Measurements from ENCODE around the gene SYT13.

The SYT13 gene

DNA sequence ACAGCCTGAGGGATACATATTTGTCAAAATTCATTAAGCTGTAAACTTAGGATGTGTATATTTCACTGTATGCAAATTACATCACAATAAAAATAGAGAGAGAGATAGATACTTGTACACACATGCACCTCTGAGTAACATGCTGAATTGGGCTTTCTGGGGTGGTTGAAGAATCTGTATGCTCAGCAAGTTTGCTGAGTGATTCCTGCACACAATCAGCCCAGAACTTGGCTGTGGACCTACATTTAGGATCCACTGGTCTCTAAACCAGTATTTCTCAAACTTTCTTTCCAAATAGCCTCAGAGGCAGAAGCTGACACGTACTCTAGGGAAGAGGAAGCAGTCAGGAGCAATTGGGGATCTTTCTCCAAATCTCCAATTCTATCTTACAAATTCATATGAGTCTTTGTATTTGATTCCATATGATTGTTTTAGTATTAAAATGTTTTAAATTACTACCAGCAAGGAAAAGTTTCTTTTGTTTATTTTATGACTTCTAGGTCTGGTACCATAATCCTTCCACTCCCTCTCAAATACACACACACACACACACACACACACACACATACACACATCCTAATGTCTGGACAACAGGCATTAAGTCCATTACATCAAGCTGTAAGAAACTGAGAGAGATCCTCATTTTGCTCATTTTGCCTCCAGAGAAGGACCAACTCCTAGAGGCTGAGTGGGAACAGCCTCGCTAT, 20.0 kb downstream of the SYT13 start:
- H3K4me2 ChIP-seq (ENCODE audit: low read length): no peak overlapping the region
- H3K79me1 ChIP-seq (ENCODE audit: low read length): no peaks in the 10 kb centered on the region
- H3K56ac ChIP-seq (ENCODE audit: low read length): no peak overlapping the region
- H3K36me3 ChIP-seq (ENCODE audit: control insufficient read depth, insufficient read depth, low read length): no peaks in the 10 kb centered on the region
- no peak overlapping the region for H3K4ac ChIP-seq (ENCODE audit: low read depth, low read length)
- no peaks in the 10 kb centered on the region for H3K4me1 ChIP-seq (ENCODE audit: control insufficient read depth, low read depth, low read length)
- no peak overlapping the region for H3K18ac ChIP-seq (ENCODE audit: low read length)
- H2BK5ac ChIP-seq (ENCODE audit: low read length): no peak overlapping the region
- no peak overlapping the region for H2BK15ac ChIP-seq (replicated peaks; ENCODE audit: low read depth)
- H3K27ac ChIP-seq (ENCODE audit: low read depth, low read length): no peak overlapping the region
- H3K23ac ChIP-seq (ENCODE audit: low read length): no peak overlapping the region
- no peak overlapping the region for H2AK5ac ChIP-seq (ENCODE audit: low read length)
- H3K27me3 ChIP-seq (ENCODE audit: insufficient read depth, low read length, poor library complexity): no peaks in the 10 kb centered on the region
- DNase-seq: no peak
- H3K4me3 ChIP-seq (ENCODE audit: low read length): no peak overlapping the region
- H4K8ac ChIP-seq (ENCODE audit: low read depth, low read length): no peak overlapping the region
- no peak overlapping the region for H2BK120ac ChIP-seq (ENCODE audit: low read depth, low read length)
- no peaks in the 10 kb centered on the region for H3K79me2 ChIP-seq (ENCODE audit: control insufficient read depth, insufficient read depth, low read length)
- no CpG with 5 or more reads among the region's 2 CpGs for WGBS (ENCODE audit: extremely low coverage, insufficient coverage, low lambda C conversion rate)
- no peak overlapping the region for H4K5ac ChIP-seq (ENCODE audit: low read length)
- H3K9ac ChIP-seq (ENCODE audit: low read length): no peak overlapping the region

GRCh38 chr11:45264839-45265515, 21.2 kb downstream of the SYT13 start:
- Histone ChIP-seq H3K36me3 (ENCODE audit: control insufficient read depth, insufficient read depth, low read length) (no peaks in the 10 kb centered on the region), H3K4me3 (ENCODE audit: low read length) (no peak overlapping the region), H2BK5ac (ENCODE audit: low read length) (no peak overlapping the region), H2AK5ac (ENCODE audit: low read length) (no peak overlapping the region), H4K5ac (ENCODE audit: low read length) (no peak overlapping the region), H3K56ac (ENCODE audit: low read length) (no peak overlapping the region), H3K27me3 (ENCODE audit: insufficient read depth, low read length, poor library complexity) (no peaks in the 10 kb centered on the region), H3K4ac (ENCODE audit: low read depth, low read length) (no peak overlapping the region), H3K27ac (ENCODE audit: low read depth, low read length) (no peak overlapping the region), H3K4me1 (ENCODE audit: control insufficient read depth, low read depth, low read length) (no peaks in the 10 kb centered on the region), H3K9ac (ENCODE audit: low read length) (no peak overlapping the region), H4K8ac (ENCODE audit: low read depth, low read length) (no peak overlapping the region), H2BK120ac (ENCODE audit: low read depth, low read length) (no peak overlapping the region), H3K23ac (ENCODE audit: low read length) (no peak overlapping the region), H3K79me2 (ENCODE audit: control insufficient read depth, insufficient read depth, low read length) (no peaks in the 10 kb centered on the region), H3K4me2 (ENCODE audit: low read length) (no peak overlapping the region), H3K18ac (ENCODE audit: low read length) (no peak overlapping the region), H2BK15ac (replicated peaks; ENCODE audit: low read depth) (no peak overlapping the region), H3K79me1 (ENCODE audit: low read length) (no peaks in the 10 kb centered on the region)
- WGBS (ENCODE audit: extremely low coverage, insufficient coverage, low lambda C conversion rate): no CpG with 5 or more reads among the region's 11 CpGs
- DNase-seq: no peak

- DNase-seq: no peak
- no peaks in the 10 kb centered on the region for H3K79me1 ChIP-seq (ENCODE audit: low read length)
- H3K27me3 ChIP-seq (ENCODE audit: insufficient read depth, low read length, poor library complexity): no peaks in the 10 kb centered on the region
- no peaks in the 10 kb centered on the region for H3K36me3 ChIP-seq (ENCODE audit: control insufficient read depth, insufficient read depth, low read length)
- no peak overlapping the region for H3K23ac ChIP-seq (ENCODE audit: low read length)
- H4K8ac ChIP-seq (ENCODE audit: low read depth, low read length): no peak overlapping the region
- H2AK5ac ChIP-seq (ENCODE audit: low read length): no peak overlapping the region
- no peak overlapping the region for H4K5ac ChIP-seq (ENCODE audit: low read length)
- no peak overlapping the region for H2BK5ac ChIP-seq (ENCODE audit: low read length)
- no peak overlapping the region for H3K4me3 ChIP-seq (ENCODE audit: low read length)
- no peak overlapping the region for H3K27ac ChIP-seq (ENCODE audit: low read depth, low read length)
- H3K9ac ChIP-seq (ENCODE audit: low read length): no peak overlapping the region
- no peak overlapping the region for H2BK15ac ChIP-seq (replicated peaks; ENCODE audit: low read depth)
- H3K79me2 ChIP-seq (ENCODE audit: control insufficient read depth, insufficient read depth, low read length): no peaks in the 10 kb centered on the region
- no peak overlapping the region for H3K56ac ChIP-seq (ENCODE audit: low read length)
- no CpG with 5 or more reads among the region's 3 CpGs for whole genome bisulfite sequencing (ENCODE audit: extremely low coverage, insufficient coverage, low lambda C conversion rate)
- H3K4me2 ChIP-seq (ENCODE audit: low read length): no peak overlapping the region
- no peak overlapping the region for H3K18ac ChIP-seq (ENCODE audit: low read length)
- H2BK120ac ChIP-seq (ENCODE audit: low read depth, low read length): no peak overlapping the region
- H3K4me1 ChIP-seq (ENCODE audit: control insufficient read depth, low read depth, low read length): no peaks in the 10 kb centered on the region
- no peak overlapping the region for H3K4ac ChIP-seq (ENCODE audit: low read depth, low read length)
Measured at GRCh38 chr11:45263773-45264172, 22.4 kb downstream of the SYT13 start.

GRCh38 chr11:45262900-45263299, 23.2 kb downstream of the SYT13 start:
- Histone ChIP-seq H3K27me3 (ENCODE audit: insufficient read depth, low read length, poor library complexity) (no peaks in the 10 kb centered on the region), H3K36me3 (ENCODE audit: control insufficient read depth, insufficient read depth, low read length) (no peaks in the 10 kb centered on the region), H3K4ac (ENCODE audit: low read depth, low read length) (no peak overlapping the region), H3K79me2 (ENCODE audit: control insufficient read depth, insufficient read depth, low read length) (no peaks in the 10 kb centered on the region), H2BK15ac (replicated peaks; ENCODE audit: low read depth) (no peak overlapping the region), H3K27ac (ENCODE audit: low read depth, low read length) (no peak overlapping the region), H3K18ac (ENCODE audit: low read length) (no peak overlapping the region), H3K4me1 (ENCODE audit: control insufficient read depth, low read depth, low read length) (no peaks in the 10 kb centered on the region), H3K4me3 (ENCODE audit: low read length) (no peak overlapping the region), H3K56ac (ENCODE audit: low read length) (no peak overlapping the region), H2AK5ac (ENCODE audit: low read length) (no peak overlapping the region), H3K4me2 (ENCODE audit: low read length) (no peak overlapping the region), H2BK5ac (ENCODE audit: low read length) (no peak overlapping the region), H4K5ac (ENCODE audit: low read length) (no peak overlapping the region), H3K23ac (ENCODE audit: low read length) (no peak overlapping the region), H3K79me1 (ENCODE audit: low read length) (no peaks in the 10 kb centered on the region), H4K8ac (ENCODE audit: low read depth, low read length) (no peak overlapping the region), H3K9ac (ENCODE audit: low read length) (no peak overlapping the region), H2BK120ac (ENCODE audit: low read depth, low read length) (no peak overlapping the region)
- no CpG with 5 or more reads among the region's 4 CpGs for WGBS (ENCODE audit: extremely low coverage, insufficient coverage, low lambda C conversion rate)
- no peak for DNase-seq

DNA sequence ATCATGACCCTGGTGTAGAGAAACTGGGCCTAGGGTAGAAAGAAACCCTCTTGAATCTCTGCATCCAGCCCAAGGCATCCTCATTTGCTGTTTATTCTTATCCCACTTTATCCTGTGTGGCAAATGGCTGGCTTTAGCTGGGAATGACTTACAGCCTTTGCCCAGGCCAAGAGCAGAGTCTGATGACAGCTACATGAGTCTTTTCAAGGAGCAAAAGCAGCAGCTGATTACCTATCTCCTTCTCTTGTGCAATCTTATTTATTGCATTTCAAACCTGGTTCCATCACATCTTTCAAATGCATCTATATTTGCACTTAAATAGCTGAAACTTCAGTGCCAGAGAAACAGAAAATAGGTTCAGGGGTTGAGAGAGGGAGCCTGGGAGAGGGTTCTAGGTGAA, 26.1 kb downstream of the SYT13 start:
- no peak for DNase-seq
- Histone ChIP-seq H3K9ac (ENCODE audit: low read length) (no peak overlapping the region), H2BK15ac (replicated peaks; ENCODE audit: low read depth) (no peak overlapping the region), H3K4ac (ENCODE audit: low read depth, low read length) (no peak overlapping the region), H3K4me3 (ENCODE audit: low read length) (no peak overlapping the region), H2AK5ac (ENCODE audit: low read length) (no peak overlapping the region), H3K4me2 (ENCODE audit: low read length) (no peak overlapping the region), H3K27ac (ENCODE audit: low read depth, low read length) (no peak overlapping the region), H2BK120ac (ENCODE audit: low read depth, low read length) (no peak overlapping the region), H3K56ac (ENCODE audit: low read length) (no peak overlapping the region), H3K4me1 (ENCODE audit: control insufficient read depth, low read depth, low read length) (no peaks in the 10 kb centered on the region), H3K23ac (ENCODE audit: low read length) (no peak overlapping the region), H3K79me1 (ENCODE audit: low read length) (no peaks in the 10 kb centered on the region), H3K27me3 (ENCODE audit: insufficient read depth, low read length, poor library complexity) (no peaks in the 10 kb centered on the region), H4K8ac (ENCODE audit: low read depth, low read length) (no peak overlapping the region), H3K36me3 (ENCODE audit: control insufficient read depth, insufficient read depth, low read length) (no peaks in the 10 kb centered on the region), H2BK5ac (ENCODE audit: low read length) (no peak overlapping the region), H4K5ac (ENCODE audit: low read length) (no peak overlapping the region), H3K79me2 (ENCODE audit: control insufficient read depth, insufficient read depth, low read length) (no peaks in the 10 kb centered on the region), H3K18ac (ENCODE audit: low read length) (no peak overlapping the region)

DNA sequence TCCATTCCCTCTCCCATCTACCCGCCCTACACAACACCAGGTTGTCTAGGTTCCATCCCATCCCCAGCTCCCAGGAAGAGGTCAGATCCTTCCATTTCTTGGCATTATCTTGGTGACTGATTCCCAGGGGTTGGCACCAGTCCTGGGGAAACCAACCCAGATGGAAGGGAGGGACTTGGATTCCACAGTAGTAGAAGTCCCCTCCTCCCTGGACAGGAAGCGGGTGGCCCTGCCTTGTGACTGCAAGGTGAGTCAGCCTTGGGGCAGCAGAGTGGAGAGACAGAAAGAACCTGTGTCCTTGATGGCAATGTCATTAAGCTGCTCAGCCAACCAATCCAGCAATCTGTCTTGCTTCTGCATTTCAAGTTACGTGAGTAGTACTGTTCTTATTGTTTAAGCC, 26.5 kb downstream of the SYT13 start:
- Histone ChIP-seq H4K8ac (ENCODE audit: low read depth, low read length) (no peak overlapping the region), H2BK5ac (ENCODE audit: low read length) (no peak overlapping the region), H2BK120ac (ENCODE audit: low read depth, low read length) (no peak overlapping the region), H3K4me2 (ENCODE audit: low read length) (no peak overlapping the region), H3K79me2 (ENCODE audit: control insufficient read depth, insufficient read depth, low read length) (no peaks in the 10 kb centered on the region), H3K23ac (ENCODE audit: low read length) (no peak overlapping the region), H3K79me1 (ENCODE audit: low read length) (no peaks in the 10 kb centered on the region), H3K56ac (ENCODE audit: low read length) (no peak overlapping the region), H3K4ac (ENCODE audit: low read depth, low read length) (no peak overlapping the region), H3K18ac (ENCODE audit: low read length) (no peak overlapping the region), H3K9ac (ENCODE audit: low read length) (no peak overlapping the region), H3K36me3 (ENCODE audit: control insufficient read depth, insufficient read depth, low read length) (no peaks in the 10 kb centered on the region), H2BK15ac (replicated peaks; ENCODE audit: low read depth) (no peak overlapping the region), H2AK5ac (ENCODE audit: low read length) (no peak overlapping the region), H3K4me3 (ENCODE audit: low read length) (no peak overlapping the region), H3K4me1 (ENCODE audit: control insufficient read depth, low read depth, low read length) (no peaks in the 10 kb centered on the region), H3K27me3 (ENCODE audit: insufficient read depth, low read length, poor library complexity) (no peaks in the 10 kb centered on the region), H4K5ac (ENCODE audit: low read length) (no peak overlapping the region), H3K27ac (ENCODE audit: low read depth, low read length) (no peak overlapping the region)
- peak; percentile 30 for DNase-seq
- no CpG with 5 or more reads among the region's 3 CpGs for WGBS (ENCODE audit: extremely low coverage, insufficient coverage, low lambda C conversion rate)
